Sigmoid colon (tissue), 7 donors: ENCODE measurements around the gene WFDC11. TPM values are rescaled to one million over a fixed set of nuclear protein-coding genes. Genes with fewer than 3 reads are reported as not detected.

ENCODE experiments used
- polyA plus RNA-seq, 3 donors: library from polyadenylated mRNA; stranded (reverse); fragments of 200-250 nt; gene quantifications; one replicate each; pipeline ENCODE4 v1.2.3, GENCODE V29; 2013
- small RNA-seq, 3 donors: library from RNA; depleted of rRNA; stranded (forward); fragments of <200 nt; gene quantifications; one replicate each; pipeline ENCODE3, GENCODE V24; 2016
- total RNA-seq, 4 donors: library from RNA; depleted of rRNA; stranded (reverse); fragments of >200 nt; gene quantifications; one replicate each; pipeline ENCODE4 v1.1.0, GENCODE V29; 2016
- donor health status: healthy with polysubstance abuse.
- donor health status: Bipolar disorder and iron deficiency.
- donor health status: healthy.

The WFDC11 gene
- total and polyA plus RNA-seq, 7 donors = not detected

Small RNA genes lying within 50 kb of the gene (small RNA-seq; reads per million reads assigned to genes)
- 0 to 0.12 (median 0) reads per million in 3 donors for gene MIR3617

Other genes with a start within 250 kb of the WFDC11 start
- gene WFDC2, start 200.5 kb downstream of the WFDC11 start, total RNA-seq = 10 to 100 TPM; 33.9 to 94.1 (median 39.6) TPM
- gene WFDC2, start 200.5 kb downstream of the WFDC11 start, polyA plus RNA-seq = 10 to 100 TPM; 29.6 to 86.6 (median 65.5) TPM
- gene SPINT3, start 154.6 kb downstream of the WFDC11 start, total RNA-seq = not detected
- not detected for gene SPINT3, start 154.6 kb downstream of the WFDC11 start, polyA plus RNA-seq
- gene WFDC6, start 130.8 kb downstream of the WFDC11 start, total RNA-seq = not detected
- gene WFDC6, start 130.8 kb downstream of the WFDC11 start, polyA plus RNA-seq = not detected
- not detected for gene EPPIN, start 122.8 kb downstream of the WFDC11 start, total RNA-seq
- gene EPPIN, start 122.8 kb downstream of the WFDC11 start, polyA plus RNA-seq = not detected
- not detected for gene WFDC8, start 91.0 kb downstream of the WFDC11 start, total RNA-seq
- gene WFDC8, start 91.0 kb downstream of the WFDC11 start, polyA plus RNA-seq = not detected
- gene WFDC10A, start 40.5 kb downstream of the WFDC11 start, total RNA-seq = not detected
- gene WFDC10A, start 40.5 kb downstream of the WFDC11 start, polyA plus RNA-seq = not detected
- gene WFDC9, start 39.0 kb downstream of the WFDC11 start, total RNA-seq = not detected
- not detected for gene WFDC9, start 39.0 kb downstream of the WFDC11 start, polyA plus RNA-seq
- not detected for gene WFDC13, start 31.8 kb upstream of the WFDC11 start, total RNA-seq
- gene WFDC13, start 31.8 kb upstream of the WFDC11 start, polyA plus RNA-seq = not detected
- gene WFDC10B, start 34.8 kb upstream of the WFDC11 start, total RNA-seq = not detected
- gene WFDC10B, start 34.8 kb upstream of the WFDC11 start, polyA plus RNA-seq = under 1 TPM in 1 of 3 donors, not detected in 2; 0.52 TPM
- not detected for gene SPINT4, start 52.1 kb upstream of the WFDC11 start, total RNA-seq
- gene SPINT4, start 52.1 kb upstream of the WFDC11 start, polyA plus RNA-seq = not detected
- 1 to 10 TPM in 3 of 4 donors, not detected in 1; 2.9 to 7.7 (median 3.9) TPM for gene WFDC3, start 121.6 kb upstream of the WFDC11 start, total RNA-seq
- 10 to 100 TPM in 2 of 3 donors, 1 to 10 TPM in 1; 4.6 to 19.2 (median 13.9) TPM for gene WFDC3, start 121.6 kb upstream of the WFDC11 start, polyA plus RNA-seq
- 10 to 100 TPM; 33.0 to 59.9 (median 40.6) TPM for gene DNTTIP1, start 121.7 kb upstream of the WFDC11 start, total RNA-seq
- 100 to 1,000 TPM in 1 of 3 donors, 10 to 100 TPM in 2; 51.9 to 107 (median 71.4) TPM for gene DNTTIP1, start 121.7 kb upstream of the WFDC11 start, polyA plus RNA-seq
- gene UBE2C, start 142.4 kb upstream of the WFDC11 start, total RNA-seq = 1 to 10 TPM in 1 of 4 donors, not detected in 3; 3.3 TPM
- 10 to 100 TPM; 12.6 to 90.3 (median 29.6) TPM for gene UBE2C, start 142.4 kb upstream of the WFDC11 start, polyA plus RNA-seq
- 1 to 10 TPM in 1 of 4 donors, under 1 TPM in 1, not detected in 2; 0.95 to 1.6 TPM for gene TNNC2, start 157.1 kb upstream of the WFDC11 start, total RNA-seq
- 10 to 100 TPM in 2 of 3 donors, 1 to 10 TPM in 1; 2.9 to 15.6 (median 10.2) TPM for gene TNNC2, start 157.1 kb upstream of the WFDC11 start, polyA plus RNA-seq
- 10 to 100 TPM; 46.7 to 82.5 (median 52.2) TPM for gene SNX21, start 163.6 kb upstream of the WFDC11 start, total RNA-seq
- gene SNX21, start 163.6 kb upstream of the WFDC11 start, polyA plus RNA-seq = 10 to 100 TPM; 10.4 to 16.8 (median 15.2) TPM
- gene ACOT8, start 187.2 kb upstream of the WFDC11 start, total RNA-seq = 10 to 100 TPM; 28.5 to 42.5 (median 35.0) TPM
- gene ACOT8, start 187.2 kb upstream of the WFDC11 start, polyA plus RNA-seq = 100 to 1,000 TPM in 1 of 3 donors, 10 to 100 TPM in 2; 51.0 to 131 (median 80.5) TPM
- gene ZSWIM3, start 187.4 kb upstream of the WFDC11 start, total RNA-seq = 1 to 10 TPM; 1.7 to 3.5 (median 2.9) TPM
- 1 to 10 TPM; 2.4 to 3.5 (median 2.5) TPM for gene ZSWIM3, start 187.4 kb upstream of the WFDC11 start, polyA plus RNA-seq
- 1 to 10 TPM; 6.4 to 9.4 (median 7.1) TPM for gene ZSWIM1, start 211.0 kb upstream of the WFDC11 start, total RNA-seq
- gene ZSWIM1, start 211.0 kb upstream of the WFDC11 start, polyA plus RNA-seq = 1 to 10 TPM; 3.6 to 6.5 (median 3.9) TPM
- gene SPATA25, start 217.4 kb upstream of the WFDC11 start, total RNA-seq = 1 to 10 TPM; 1.6 to 7.5 (median 3.0) TPM
- 1 to 10 TPM in 1 of 3 donors, not detected in 2; 1.7 TPM for gene SPATA25, start 217.4 kb upstream of the WFDC11 start, polyA plus RNA-seq
- 10 to 100 TPM; 18.9 to 25.8 (median 20.3) TPM for gene NEURL2, start 221.0 kb upstream of the WFDC11 start, total RNA-seq
- gene NEURL2, start 221.0 kb upstream of the WFDC11 start, polyA plus RNA-seq = 1 to 10 TPM; 1.8 to 4.6 (median 3.9) TPM
- 10 to 100 TPM; 45.7 to 79.5 (median 56.7) TPM for gene CTSA, start 221.1 kb upstream of the WFDC11 start, total RNA-seq
- 100 to 1,000 TPM in 2 of 3 donors, 10 to 100 TPM in 1; 64.9 to 203 (median 169) TPM for gene CTSA, start 221.1 kb upstream of the WFDC11 start, polyA plus RNA-seq
- gene PLTP, start 241.9 kb upstream of the WFDC11 start, total RNA-seq = 100 to 1,000 TPM in 3 of 4 donors, 10 to 100 TPM in 1; 68.7 to 296 (median 156) TPM
- 10 to 100 TPM; 36.6 to 52.0 (median 47.4) TPM for gene PLTP, start 241.9 kb upstream of the WFDC11 start, polyA plus RNA-seq